CD4-positive, alpha-beta T cell (primary cell): Measurements from ENCODE around the gene RIPPLY2. TPM values are rescaled to one million over a fixed set of nuclear protein-coding genes. Genes with fewer than 3 reads are reported as not detected.
"Not testable (repeated sequence)": the region's sequence is repeated elsewhere in the genome, so short reads cannot be mapped to it uniquely, and the experiment has no call there.

Experiments
- ATAC-seq: fragments of 200-7000 bp; cut with Tn5 transposase; one replicate; pipeline ENCODE4 v1.10.0; 2022; ENCODE audit warnings: mild to moderate bottlenecking; ENCODE audit not compliant: poor library complexity
- CTCF ChIA-PET: fragments of 350-600 bp; sonication (Branson Sonifier 250); formaldehyde crosslinking; loops from one replicate; lab custom pipeline; 2021; ENCODE audit warnings: antibody characterized with exemption, inconsistent platforms; lab: Charles Lee
- POLR2A ChIA-PET: fragments of 350-600 bp; sonication (Branson Sonifier 250); formaldehyde crosslinking; loops from one replicate; lab custom pipeline; 2021; ENCODE audit warnings: antibody characterized with exemption, inconsistent platforms; lab: Charles Lee
- DNase-seq, 14 experiments: peaks; one replicate each; pipeline ENCODE4 v3.0.0-alpha.2; 2013 to 2020; ENCODE audit warnings: mixed read lengths in 2 of 14
- H3K27ac ChIP-seq, 2 donors: one replicate each; pipeline versions ENCODE4 v1.5.1 to v1.7.0; 2013; ENCODE audit warnings: low read length in 2 of 2, low read depth in 1 of 2, mild to moderate bottlenecking in 1 of 2
- H3K27me3 ChIP-seq, 2 experiments: 1 replicate in 1 of 2; 2 replicates in 1 of 2; pipeline versions ENCODE4 v1.6.1 to v1.7.0; 2013; ENCODE audit warnings: low read length in 2 of 2, control low read depth in 1 of 2, mild to moderate bottlenecking in 1 of 2, moderate library complexity in 1 of 2; ENCODE audit not compliant: insufficient read depth in 2 of 2, control insufficient read depth in 1 of 2
- H3K36me3 ChIP-seq: one replicate; pipeline ENCODE4 v1.6.1; 2013; ENCODE audit warnings: low read length, control low read depth; ENCODE audit not compliant: insufficient read depth
- H3K4me1 ChIP-seq: one replicate; pipeline ENCODE4 v1.6.1; 2013; ENCODE audit warnings: low read length, control low read depth; ENCODE audit not compliant: insufficient read depth
- H3K4me3 ChIP-seq: one replicate; pipeline ENCODE4 v1.5.1; 2013; ENCODE audit warnings: mild to moderate bottlenecking, low read length, moderate library complexity
- H3K9me3 ChIP-seq, 2 experiments: 1 replicate in 1 of 2; 2 replicates in 1 of 2; pipeline versions ENCODE4 v1.6.1 to v1.7.0; 2013; ENCODE audit warnings: low read length in 2 of 2, mild to moderate bottlenecking in 2 of 2, control low read depth in 1 of 2, moderate library complexity in 1 of 2; ENCODE audit not compliant: control insufficient read depth in 1 of 2, insufficient read depth in 1 of 2
- H3K27ac Mint-ChIP-seq: one replicate; pipeline ENCODE4 v1.8.0; 2020; ENCODE audit warnings: mixed read lengths
- H3K27me3 Mint-ChIP-seq: one replicate; pipeline ENCODE4 v1.8.0; 2021; ENCODE audit warnings: mixed read lengths
- H3K36me3 Mint-ChIP-seq: one replicate; pipeline ENCODE4 v1.8.0; 2021; ENCODE audit warnings: low read depth, mixed read lengths
- H3K4me1 Mint-ChIP-seq: one replicate; pipeline ENCODE4 v1.8.0; 2021; ENCODE audit warnings: low read depth, mixed read lengths
- H3K4me3 Mint-ChIP-seq: one replicate; pipeline ENCODE4 v1.8.0; 2020; ENCODE audit warnings: mild to moderate bottlenecking, mixed read lengths
- H3K9me3 Mint-ChIP-seq: one replicate; pipeline ENCODE4 v1.8.0; 2020; ENCODE audit warnings: mixed read lengths
- CTCF ChIP-seq: fragments of 200-600 bp; IDR thresholded peaks from one replicate; pipeline ENCODE4 v1.8.0; 2022; ENCODE audit warnings: antibody characterized with exemption, mild to moderate bottlenecking
- intact Hi-C, 2 experiments: fragments of 100-400 bp; cut with DNase I in 1 of 2; cut with micrococcal nuclease in 1 of 2; formaldehyde crosslinking; loops; one replicate each; pipeline versions ENCODE4 v1.15.1 to v1.9.0; 2023 to 2025; cut with DNase I, micrococcal nuclease
- total RNA-seq, 174 experiments: library from RNA in 2 of 174; stranded (reverse) in 2 of 174; gene quantifications; one replicate each; pipeline ENCODE4 v1.2.3 and lab custom pipeline; 2021 to 2026

RIPPLY2 gene
- total RNA-seq, 2 experiments from 2014 or later = not detected

GRCh38 chr6:83893024-83893423 is 39.9 kb downstream of the RIPPLY2 start:
- no peak for TF ChIP-seq CTCF
- H3K27ac Mint-ChIP-seq = no peak overlapping the region
- Histone ChIP-seq H3K36me3 (peaks cover 2% of the 10 kb centered on the region), H3K27me3 (no peaks in the 10 kb centered on the region), H3K9me3 (no peaks in the 10 kb centered on the region), H3K4me3 (no peak overlapping the region), H3K27ac (no peak overlapping the region), H3K4me1 (no peaks in the 10 kb centered on the region)
- H3K4me3 Mint-ChIP-seq = no peak overlapping the region
- H3K4me1 Mint-ChIP-seq = peaks cover 44% of the 10 kb centered on the region
- H3K9me3 Mint-ChIP-seq = peaks cover 2% of the 10 kb centered on the region
- ATAC-seq = no peak
- H3K27me3 Mint-ChIP-seq = no peaks in the 10 kb centered on the region
- ChIA-PET POLR2A (no interaction called here), CTCF (no interaction called here)
- intact Hi-C loops = no loop called here
- H3K36me3 Mint-ChIP-seq = peaks cover 64% of the 10 kb centered on the region
- DNase-seq = no peak

- H3K27ac Mint-ChIP-seq, CTCF ChIA-PET, ATAC-seq, H3K9me3 ChIP-seq, H3K4me1 ChIP-seq, H3K9me3 Mint-ChIP-seq, H3K27me3 Mint-ChIP-seq, POLR2A ChIA-PET, H3K4me3 Mint-ChIP-seq, H3K4me3 ChIP-seq, H3K27ac ChIP-seq, H3K27me3 ChIP-seq, H3K36me3 ChIP-seq, DNase-seq, intact Hi-C loops: not testable (repeated sequence)
- Mint-ChIP-seq H3K4me1 (peaks cover 52% of the 10 kb centered on the region), H3K36me3 (peaks cover 88% of the 10 kb centered on the region)
Measured at GRCh38 chr6:83897094-83897493, 43.9 kb downstream of the RIPPLY2 start.

- Histone ChIP-seq H3K27ac (no peak overlapping the region), H3K4me3 (no peak overlapping the region), H3K4me1 (peaks cover 11% of the 10 kb centered on the region), H3K9me3 (peaks cover 14 to 15% of the 10 kb centered on the region in 2 experiments), H3K27me3 (no peaks in the 10 kb centered on the region), H3K36me3 (no peaks in the 10 kb centered on the region)
- ChIA-PET POLR2A (no interaction called here), CTCF (no interaction called here)
- ATAC-seq = no peak
- Mint-ChIP-seq H3K4me3 (no peak overlapping the region), H3K27ac (no peak overlapping the region), H3K4me1 (peaks cover 53% of the 10 kb centered on the region), H3K27me3 (no peaks in the 10 kb centered on the region), H3K36me3 (peaks cover 87% of the 10 kb centered on the region), H3K9me3 (peaks cover 25% of the 10 kb centered on the region)
- intact Hi-C loops = loop anchor here in 1 of 2 experiments (10.0 kb wide), 1 partner anchor 407 kb away; no protein-coding TSS in a partner anchor
- no peak for DNase-seq
- no peak for TF ChIP-seq CTCF
Measured at GRCh38 chr6:83901624-83902023, 48.5 kb downstream of the RIPPLY2 start.

- Histone ChIP-seq H3K4me3 (no peak overlapping the region), H3K9me3 (peaks cover 14 to 15% of the 10 kb centered on the region in 2 experiments), H3K36me3 (no peaks in the 10 kb centered on the region), H3K27ac (no peak overlapping the region), H3K4me1 (peaks cover 11% of the 10 kb centered on the region), H3K27me3 (no peaks in the 10 kb centered on the region)
- intact Hi-C loops = loop anchor here in 1 of 2 experiments (10.0 kb wide), 1 partner anchor 410 kb away; no protein-coding TSS in a partner anchor
- CTCF ChIA-PET = no interaction called here
- POLR2A ChIA-PET = no interaction called here
- H3K4me1 Mint-ChIP-seq = peaks cover 60% of the 10 kb centered on the region
- no peak for ATAC-seq
- peaks cover 86% of the 10 kb centered on the region for H3K36me3 Mint-ChIP-seq
- H3K27me3 Mint-ChIP-seq = no peaks in the 10 kb centered on the region
- H3K27ac Mint-ChIP-seq = no peak overlapping the region
- no peak overlapping the region for H3K4me3 Mint-ChIP-seq
- no peak for TF ChIP-seq CTCF
- H3K9me3 Mint-ChIP-seq = peaks cover 25% of the 10 kb centered on the region
- DNase-seq = no peak
Measured at GRCh38 chr6:83904395-83904794, 51.2 kb downstream of the RIPPLY2 start.
